ENCODE measurements around the gene SEMA3F. TPM values are rescaled to one million over a fixed set of nuclear protein-coding genes. Genes with fewer than 3 reads are reported as not detected.
A peak's percentile ranks its signal among the peaks of the same experiment; 100 is the strongest.

The SEMA3F gene
- total RNA-seq, 1 donor from 2014 or later, result 65.6 TPM

DNA sequence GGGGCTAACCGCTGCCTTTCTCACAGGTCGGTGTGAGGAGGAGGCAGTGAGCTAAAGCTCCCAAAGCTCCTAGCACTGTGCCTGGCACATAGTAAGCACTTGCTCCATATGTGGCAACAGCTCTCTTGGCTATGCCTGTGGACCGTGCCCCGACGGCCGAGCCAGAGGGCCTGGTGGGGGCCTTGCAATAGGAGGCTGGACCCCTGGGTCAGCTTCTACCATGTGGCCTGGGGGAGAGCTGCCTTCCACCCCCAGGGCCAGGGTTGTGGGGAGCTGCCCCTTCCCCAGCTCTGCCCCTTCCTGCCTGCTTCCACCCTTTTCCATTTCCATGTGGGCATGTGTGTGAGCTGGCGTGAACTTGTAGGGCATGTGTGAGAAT, 19.4 kb downstream of the SEMA3F start:
- Histone ChIP-seq H3K27me3 (no peaks in the 10 kb centered on the region), H3K4me1 (peaks cover 26% of the 10 kb centered on the region)
- no peak for ATAC-seq

DNA sequence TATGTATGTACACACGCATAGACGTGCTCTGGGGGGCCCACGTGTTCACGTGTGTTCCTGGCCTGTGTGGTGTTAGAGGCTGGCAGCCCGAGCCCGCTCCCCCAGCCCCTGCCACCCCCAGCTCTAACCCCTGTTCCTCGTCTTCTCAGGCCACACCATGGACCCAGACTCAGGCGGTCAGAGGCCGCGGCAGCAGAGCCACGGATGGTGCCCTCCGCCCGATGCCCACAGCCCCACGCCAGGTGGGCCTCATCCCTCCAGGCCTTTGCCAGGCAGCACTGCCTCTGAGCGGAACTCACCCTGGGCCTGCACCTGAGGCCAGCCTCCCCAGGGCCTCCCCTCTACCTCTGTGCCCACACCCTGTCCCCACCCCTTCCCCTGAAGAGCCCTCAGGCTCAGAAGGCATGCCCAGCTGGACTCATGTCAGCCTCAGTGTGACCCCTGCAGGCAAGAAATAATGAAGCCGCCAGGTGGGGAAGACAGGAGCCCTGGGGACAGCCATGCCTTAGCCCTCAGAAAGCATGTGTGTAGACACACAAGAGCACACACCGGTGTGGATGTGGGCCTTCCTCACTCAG, 19.9 kb downstream of the SEMA3F start:
- Histone ChIP-seq H3K36me3 (peaks cover 6% of the 10 kb centered on the region), H3K4me3 (no peak overlapping the region), H3K4me1 (peaks cover 21% of the 10 kb centered on the region), H3K9me3 (no peaks in the 10 kb centered on the region), H3K27me3 (no peaks in the 10 kb centered on the region), H3K27ac (no peak overlapping the region)
- DNase-seq (no peak), ATAC-seq (peak; percentile 55)
- TF ChIP-seq, protein P1, sequence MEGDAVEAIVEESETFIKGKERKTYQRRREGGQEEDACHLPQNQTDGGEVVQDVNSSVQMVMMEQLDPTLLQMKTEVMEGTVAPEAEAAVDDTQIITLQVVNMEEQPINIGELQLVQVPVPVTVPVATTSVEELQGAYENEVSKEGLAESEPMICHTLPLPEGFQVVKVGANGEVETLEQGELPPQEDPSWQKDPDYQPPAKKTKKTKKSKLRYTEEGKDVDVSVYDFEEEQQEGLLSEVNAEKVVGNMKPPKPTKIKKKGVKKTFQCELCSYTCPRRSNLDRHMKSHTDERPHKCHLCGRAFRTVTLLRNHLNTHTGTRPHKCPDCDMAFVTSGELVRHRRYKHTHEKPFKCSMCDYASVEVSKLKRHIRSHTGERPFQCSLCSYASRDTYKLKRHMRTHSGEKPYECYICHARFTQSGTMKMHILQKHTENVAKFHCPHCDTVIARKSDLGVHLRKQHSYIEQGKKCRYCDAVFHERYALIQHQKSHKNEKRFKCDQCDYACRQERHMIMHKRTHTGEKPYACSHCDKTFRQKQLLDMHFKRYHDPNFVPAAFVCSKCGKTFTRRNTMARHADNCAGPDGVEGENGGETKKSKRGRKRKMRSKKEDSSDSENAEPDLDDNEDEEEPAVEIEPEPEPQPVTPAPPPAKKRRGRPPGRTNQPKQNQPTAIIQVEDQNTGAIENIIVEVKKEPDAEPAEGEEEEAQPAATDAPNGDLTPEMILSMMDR (IDR thresholded peaks at IDR 0.05), result no peak
- intact Hi-C loops (cut with DNase I), result no loop called here

More for the DNA sequence above, 19.4 kb downstream of the SEMA3F start:
- DNase-seq, result no peak
- no peaks in the 10 kb centered on the region for H3K9me3 ChIP-seq
- intact Hi-C loops (cut with DNase I), result no loop called here
- TF ChIP-seq, protein P1 (IDR thresholded peaks at IDR 0.05), result no peak
- H3K36me3 ChIP-seq, result peaks cover 6% of the 10 kb centered on the region
- no peak overlapping the region for H3K4me3 ChIP-seq
- H3K27ac ChIP-seq, result no peak overlapping the region

DNA sequence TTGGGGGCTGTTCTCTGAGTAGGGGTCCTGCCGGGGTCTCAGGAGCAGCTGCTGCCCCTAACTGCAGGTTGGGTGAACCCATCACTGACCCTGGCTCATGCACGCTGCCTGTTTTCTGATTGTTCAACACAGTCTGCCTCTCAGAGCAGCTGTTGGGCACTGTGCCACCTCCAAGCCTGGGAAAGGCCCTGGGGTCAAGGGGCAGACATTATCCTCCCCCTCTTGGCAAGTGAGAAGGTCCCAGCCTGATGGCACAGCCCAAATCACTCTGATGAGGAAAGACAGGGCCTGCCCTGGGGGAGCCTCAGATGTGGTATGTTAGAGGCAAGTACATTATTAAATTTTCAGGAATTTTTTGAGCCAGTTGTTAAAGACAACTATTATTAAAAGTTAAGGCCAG, 22.2 kb downstream of the SEMA3F start:
- peaks cover 5% of the 10 kb centered on the region for H3K4me1 ChIP-seq
- H3K9me3 ChIP-seq, result no peaks in the 10 kb centered on the region
- ATAC-seq (peak; percentile 8), DNase-seq (no peak)
- no peak overlapping the region for H3K27ac ChIP-seq
- no peaks in the 10 kb centered on the region for H3K27me3 ChIP-seq
- H3K36me3 ChIP-seq, result peaks cover 6% of the 10 kb centered on the region
- TF ChIP-seq, protein P1 (IDR thresholded peaks at IDR 0.05), result no peak
- no peak overlapping the region for H3K4me3 ChIP-seq
- intact Hi-C loops (cut with DNase I), result no loop called here

DNA sequence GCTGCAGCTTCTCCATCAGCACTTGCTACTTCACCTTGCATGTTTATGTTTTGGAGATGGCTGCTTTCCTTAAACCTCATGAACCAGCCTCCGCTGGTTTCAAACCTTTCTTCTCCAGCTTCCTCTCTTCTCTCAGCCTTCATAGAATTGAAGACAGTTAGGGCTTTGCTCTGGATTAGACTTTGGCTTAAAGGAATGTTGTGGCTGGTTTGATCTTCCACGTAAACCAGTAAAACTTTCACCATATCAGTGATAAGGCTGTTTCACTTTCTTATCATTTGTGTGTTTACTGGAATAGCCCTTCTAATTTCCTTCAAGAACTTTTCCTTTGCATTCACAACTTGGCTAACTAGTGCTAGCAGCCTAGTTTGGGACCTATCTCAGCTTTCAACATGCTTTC, 24.6 kb downstream of the SEMA3F start:
- peaks cover 5% of the 10 kb centered on the region for H3K4me1 ChIP-seq
- TF ChIP-seq, protein P1 (IDR thresholded peaks at IDR 0.05), result no peak
- no peak for DNase-seq
- no peaks in the 10 kb centered on the region for H3K9me3 ChIP-seq
- no peaks in the 10 kb centered on the region for H3K27me3 ChIP-seq
- no peak overlapping the region for H3K4me3 ChIP-seq
- intact Hi-C loops (cut with DNase I), result no loop called here
- peaks cover 6% of the 10 kb centered on the region for H3K36me3 ChIP-seq
- H3K27ac ChIP-seq, result no peak overlapping the region
- ATAC-seq, result no peak

DNA sequence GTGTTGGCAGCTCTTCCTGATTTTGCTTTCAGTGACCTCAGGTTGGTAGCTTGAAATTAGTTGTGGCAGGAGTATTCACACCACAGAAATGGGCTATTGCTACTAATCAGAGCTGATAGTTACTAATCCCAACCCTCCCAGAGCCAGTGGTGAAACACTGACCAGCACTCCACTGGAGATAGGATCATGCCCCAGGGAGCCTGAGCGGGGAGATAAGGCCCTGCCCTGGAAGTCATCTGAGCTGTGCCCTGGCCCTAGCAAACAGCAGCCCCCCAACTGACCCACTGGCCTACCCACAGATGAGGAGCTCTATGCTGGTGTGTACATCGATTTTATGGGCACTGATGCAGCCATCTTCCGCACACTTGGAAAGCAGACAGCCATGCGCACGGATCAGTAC, 26.9 kb downstream of the SEMA3F start:
- H3K27ac ChIP-seq, result no peak overlapping the region
- no peaks in the 10 kb centered on the region for H3K36me3 ChIP-seq
- peaks cover 3% of the 10 kb centered on the region for H3K4me1 ChIP-seq
- DNase-seq, result no peak
- TF ChIP-seq, protein P1 (IDR thresholded peaks at IDR 0.05), result no peak
- intact Hi-C loops (cut with DNase I), result no loop called here
- no peaks in the 10 kb centered on the region for H3K9me3 ChIP-seq
- no peak overlapping the region for H3K4me3 ChIP-seq
- H3K27me3 ChIP-seq, result no peaks in the 10 kb centered on the region
- ATAC-seq, result no peak
